Nephron (organoid): ENCODE results near the gene TECPR2.
A peak's percentile ranks its signal among the peaks of the same experiment; 100 is the strongest.

Experiments used
- H3K27ac Mint-ChIP-seq, 3 experiments: 2 replicates each; pipeline ENCODE4 v1.8.0; 2020; ENCODE audit warnings: mixed read lengths in 3 of 3, mild to moderate bottlenecking in 2 of 3, moderate library complexity in 1 of 3
- H3K27me3 Mint-ChIP-seq: 2 replicates; pipeline ENCODE4 v1.8.0; 2021; ENCODE audit warnings: low read depth, mild to moderate bottlenecking, moderate library complexity, mixed read lengths
- H3K36me3 Mint-ChIP-seq: 2 replicates; pipeline ENCODE4 v1.8.0; 2020; ENCODE audit warnings: low read depth, mixed read lengths
- H3K4me1 Mint-ChIP-seq: 2 replicates; pipeline ENCODE4 v1.8.0; 2020; ENCODE audit warnings: mixed read lengths
- H3K4me3 Mint-ChIP-seq, 3 experiments: 2 replicates each; pipeline ENCODE4 v1.8.0; 2020; ENCODE audit warnings: mild to moderate bottlenecking in 3 of 3, mixed read lengths in 3 of 3, moderate library complexity in 2 of 3
- H3K9me3 Mint-ChIP-seq: 2 replicates; pipeline ENCODE4 v1.8.0; 2020; ENCODE audit warnings: mixed read lengths
- CTCF ChIP-seq, 3 experiments: fragments of 200-600 bp; sonication (generic); IDR thresholded peaks; one replicate each; pipeline ENCODE4 v1.5.0; 2021; ENCODE audit warnings: antibody characterized with exemption in 3 of 3; ENCODE audit not compliant: unreplicated experiment in 3 of 3

TECPR2 gene

DNA sequence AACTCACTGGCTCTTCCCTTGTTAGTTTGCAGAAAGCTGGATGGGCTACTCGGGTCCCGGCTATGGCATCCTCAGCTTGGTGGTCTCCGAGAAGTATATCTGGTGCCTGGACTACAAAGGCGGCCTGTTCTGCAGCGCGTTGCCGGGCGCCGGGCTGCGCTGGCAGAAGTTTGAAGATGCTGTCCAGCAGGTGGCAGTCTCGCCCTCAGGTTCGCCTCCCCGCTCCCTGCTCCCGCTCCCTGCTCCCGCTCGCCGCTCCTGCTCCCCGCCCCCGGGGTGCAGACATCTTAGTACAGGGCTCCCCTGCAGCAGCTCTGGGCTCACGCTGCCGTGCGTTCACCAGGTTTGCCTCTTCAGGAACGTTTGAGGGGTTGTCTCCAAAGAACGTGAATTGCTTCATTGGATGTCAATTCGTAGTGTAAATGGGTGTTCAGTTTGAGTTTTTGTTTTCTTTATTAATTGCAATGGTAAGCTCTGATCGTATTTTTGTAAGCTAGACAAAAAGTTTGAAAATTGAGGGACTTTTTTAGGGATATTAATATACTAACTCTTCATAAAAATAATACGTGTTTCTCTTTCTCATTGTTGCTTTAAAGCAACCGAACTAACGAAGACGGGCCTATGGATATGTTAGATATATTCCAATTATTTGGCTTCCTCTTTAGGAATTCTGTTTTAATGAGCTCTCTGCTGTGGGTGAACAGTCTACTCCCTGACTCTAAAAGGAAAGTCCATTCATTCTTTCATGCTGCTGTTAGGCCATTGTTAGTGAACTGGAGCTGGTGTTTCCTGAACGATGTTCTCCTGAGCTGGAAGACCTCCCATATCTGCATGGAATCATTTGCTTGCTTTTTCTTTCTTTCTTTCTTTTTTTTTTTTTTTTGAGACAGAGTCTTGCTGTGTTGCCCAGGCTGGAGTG lies 75.5 kb downstream of the TECPR2 start:
- Mint-ChIP-seq H3K27ac (peak overlapping the region; percentile 40 to 68 (median 44)), H3K4me1 (peaks cover 5% of the 10 kb centered on the region), H3K9me3 (no peaks in the 10 kb centered on the region), H3K27me3 (no peaks in the 10 kb centered on the region), H3K36me3 (peaks cover 41% of the 10 kb centered on the region), H3K4me3 (peak overlapping the region; percentile 71 to 77 (median 71))
- TF ChIP-seq CTCF (IDR thresholded peaks at IDR 0.05; ENCODE audit: unreplicated experiment in 3 of 3) = peak; percentile 73 to 84 (median 75)

DNA sequence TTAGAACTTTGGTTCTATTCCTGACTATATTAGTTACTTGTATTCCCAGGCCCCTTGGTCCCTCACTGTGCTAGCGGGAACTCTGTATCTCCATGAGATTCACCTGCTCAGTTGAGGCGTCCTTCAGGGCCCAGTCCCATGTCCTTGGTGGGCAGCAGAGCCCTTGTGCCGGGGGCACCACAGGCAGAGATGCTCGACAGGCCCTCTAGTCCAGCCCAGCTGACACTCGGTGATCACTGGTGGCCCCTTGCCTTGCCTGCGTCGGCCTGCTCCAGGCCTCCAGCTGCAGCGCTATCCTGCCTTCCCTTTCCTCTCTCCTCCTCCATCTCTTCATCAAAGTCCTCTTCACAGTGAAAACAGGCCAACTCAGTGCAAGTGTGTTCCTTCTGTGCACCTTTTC lies 76.8 kb downstream of the TECPR2 start:
- Mint-ChIP-seq H3K36me3 (peaks cover 41% of the 10 kb centered on the region), H3K4me1 (peaks cover 5% of the 10 kb centered on the region), H3K27ac (no peak overlapping the region), H3K27me3 (no peaks in the 10 kb centered on the region), H3K4me3 (no peak overlapping the region), H3K9me3 (no peaks in the 10 kb centered on the region)
- no peak for TF ChIP-seq CTCF (IDR thresholded peaks at IDR 0.05; ENCODE audit: unreplicated experiment in 3 of 3)

DNA sequence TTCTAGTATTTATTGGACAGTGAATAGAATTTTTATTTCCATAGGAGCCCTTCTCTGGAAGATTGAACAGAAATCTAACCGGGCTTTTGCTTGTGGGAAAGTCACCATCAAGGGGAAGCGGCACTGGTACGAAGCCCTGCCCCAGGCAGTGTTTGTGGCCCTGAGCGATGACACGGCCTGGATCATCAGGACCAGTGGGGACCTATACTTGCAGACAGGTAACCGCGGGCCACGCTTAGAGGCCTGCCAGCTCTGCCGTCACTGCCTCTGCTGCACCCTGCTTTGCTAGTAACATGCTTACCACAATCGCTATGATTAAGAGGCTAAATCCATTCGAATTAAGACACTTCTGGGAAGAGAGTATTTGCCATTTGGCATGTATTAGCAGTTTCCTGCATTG lies 77.7 kb downstream of the TECPR2 start:
- Mint-ChIP-seq H3K4me1 (peaks cover 5% of the 10 kb centered on the region), H3K27me3 (no peaks in the 10 kb centered on the region), H3K27ac (no peak overlapping the region), H3K4me3 (no peak overlapping the region), H3K36me3 (peaks cover 49% of the 10 kb centered on the region), H3K9me3 (no peaks in the 10 kb centered on the region)
- no peak for TF ChIP-seq CTCF (IDR thresholded peaks at IDR 0.05; ENCODE audit: unreplicated experiment in 3 of 3)

GRCh38 chr14:102442241-102443211 lies 79.8 kb downstream of the TECPR2 start:
- Mint-ChIP-seq H3K9me3 (no peaks in the 10 kb centered on the region), H3K36me3 (peaks cover 61% of the 10 kb centered on the region), H3K27ac (no peak overlapping the region), H3K4me3 (no peak overlapping the region), H3K4me1 (peaks cover 5% of the 10 kb centered on the region), H3K27me3 (no peaks in the 10 kb centered on the region)
- TF ChIP-seq CTCF (IDR thresholded peaks at IDR 0.05; ENCODE audit: unreplicated experiment in 3 of 3) = no peak

GRCh38 chr14:102445066-102445465 lies 82.3 kb downstream of the TECPR2 start:
- no peaks in the 10 kb centered on the region for H3K27me3 Mint-ChIP-seq
- no peak for TF ChIP-seq CTCF (IDR thresholded peaks at IDR 0.05; ENCODE audit: unreplicated experiment in 3 of 3)
- H3K9me3 Mint-ChIP-seq = no peaks in the 10 kb centered on the region
- H3K36me3 Mint-ChIP-seq = peaks cover 61% of the 10 kb centered on the region
- no peak overlapping the region for H3K4me3 Mint-ChIP-seq
- no peaks in the 10 kb centered on the region for H3K4me1 Mint-ChIP-seq
- H3K27ac Mint-ChIP-seq = no peak overlapping the region
